Gastrocnemius medialis (tissue), 4 donors: ENCODE measurements around the gene KIAA1614. TPM values are rescaled to one million over a fixed set of nuclear protein-coding genes. Genes with fewer than 3 reads are reported as not detected.
A peak's percentile ranks its signal among the peaks of the same experiment; 100 is the strongest.
"Not testable (repeated sequence)": the region's sequence is repeated elsewhere in the genome, so short reads cannot be mapped to it uniquely, and the experiment has no call there.

Source experiments
- ATAC-seq, 2 donors: fragments of 150-250 bp; one replicate each; pipeline ENCODE4 v1.9.1; 2016
- DNase-seq, 2 donors: peaks; one replicate each; pipeline ENCODE4 v3.0.0-alpha.2; 2019
- H3K27ac ChIP-seq, 4 donors: fragments of 200-600 bp; sonication (generic); 1 replicate in 1 of 4; 2 replicates in 3 of 4; pipeline ENCODE4 v1.5.1; 2016 to 2018; ENCODE audit warnings: mild to moderate bottlenecking in 2 of 4, moderate library complexity in 1 of 4
- H3K27me3 ChIP-seq, 3 donors: fragments of 200-600 bp; sonication (generic) in 2 of 3; 1 replicate in 1 of 3; 2 replicates in 2 of 3; pipeline versions ENCODE4 v1.5.1 to v1.6.0; 2016 to 2019; ENCODE audit warnings: mild to moderate bottlenecking in 1 of 3, moderate library complexity in 1 of 3
- H3K36me3 ChIP-seq, 2 donors: fragments of 200-600 bp; sonication (generic) in 1 of 2; one replicate each; pipeline ENCODE4 v1.5.1; 2017 to 2018
- H3K4me1 ChIP-seq, 2 donors: fragments of 200-600 bp; sonication (generic) in 1 of 2; one replicate each; pipeline ENCODE4 v1.5.1; 2016 to 2017; ENCODE audit warnings: mild to moderate bottlenecking in 2 of 2
- H3K4me3 ChIP-seq, 4 donors: fragments of 200-600 bp; sonication (generic) in 3 of 4; 1 replicate in 1 of 4; 2 replicates in 3 of 4; pipeline ENCODE4 v1.5.1; 2016 to 2019; ENCODE audit warnings: mild to moderate bottlenecking in 2 of 4
- H3K9me3 ChIP-seq, 3 donors: fragments of 200-600 bp; sonication (generic) in 2 of 3; 1 replicate in 1 of 3; 2 replicates in 2 of 3; pipeline ENCODE4 v1.5.1; 2016 to 2019
- POLR2A ChIP-seq, 2 donors: fragments of 450-650 bp; IDR thresholded peaks; one replicate each; pipeline ENCODE4 v1.6.1; 2017; ENCODE audit warnings: antibody characterized with exemption in 2 of 2, mild to moderate bottlenecking in 2 of 2, moderate library complexity in 2 of 2
- in situ Hi-C, 4 donors: fragments of 200-750 bp; cut with MboI; loops; one replicate each; pipeline versions ENCODE4 v1.15.0 to v1.8.0; 2017; ENCODE audit warnings: low sequenced_read_pairs in 4 of 4
- intact Hi-C: fragments of 100-400 bp; cut with DNase I; formaldehyde crosslinking; loops from one replicate; pipeline ENCODE4 v1.15.1; 2023; ENCODE audit warnings: low total_unique reads
- total RNA-seq, 4 donors: library from RNA; depleted of rRNA; stranded (reverse); fragments of >200 nt; gene quantifications; one replicate each; pipeline versions ENCODE4 v1.1.0 to v1.2.3, GENCODE V29; 2016
- TF ChIP-seq, protein P1 (sequence below), 5 experiments: fragments of 450-650 bp in 3 of 5; fragments of 200-600 bp in 2 of 5; sonication (generic) in 2 of 5; IDR thresholded peaks in 4 of 5; conservative IDR thresholded peaks in 1 of 5; 1 replicate in 4 of 5; 2 replicates in 1 of 5; pipeline ENCODE4 v1.5.1; 2016 to 2019; ENCODE audit warnings: antibody characterized with exemption in 5 of 5, mild to moderate bottlenecking in 3 of 5, moderate library complexity in 3 of 5

KIAA1614 gene
- total RNA-seq, 4 donors from 2014 or later: 0.51 to 3.3 (median 1.3) TPM

DNA sequence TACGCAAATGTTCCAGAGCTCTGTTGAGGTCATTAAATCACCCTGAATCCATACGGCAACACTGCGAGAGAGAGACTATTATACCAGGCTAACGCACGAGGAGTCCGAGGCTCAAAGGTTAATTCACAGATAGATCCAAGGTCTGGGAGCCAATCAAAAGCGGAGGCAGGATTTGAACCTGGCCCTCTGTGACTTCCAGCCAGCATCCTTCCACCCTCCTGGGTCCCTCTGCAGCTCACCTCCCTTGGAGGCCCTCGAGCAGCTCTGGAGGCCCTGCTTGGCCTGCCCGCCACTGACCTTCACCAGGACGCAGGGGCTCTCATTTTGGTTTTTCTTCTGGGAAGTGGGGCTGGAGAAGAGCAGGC, 42.1 kb downstream of the KIAA1614 start:
- no peak overlapping the region for H3K4me3 ChIP-seq

DNA sequence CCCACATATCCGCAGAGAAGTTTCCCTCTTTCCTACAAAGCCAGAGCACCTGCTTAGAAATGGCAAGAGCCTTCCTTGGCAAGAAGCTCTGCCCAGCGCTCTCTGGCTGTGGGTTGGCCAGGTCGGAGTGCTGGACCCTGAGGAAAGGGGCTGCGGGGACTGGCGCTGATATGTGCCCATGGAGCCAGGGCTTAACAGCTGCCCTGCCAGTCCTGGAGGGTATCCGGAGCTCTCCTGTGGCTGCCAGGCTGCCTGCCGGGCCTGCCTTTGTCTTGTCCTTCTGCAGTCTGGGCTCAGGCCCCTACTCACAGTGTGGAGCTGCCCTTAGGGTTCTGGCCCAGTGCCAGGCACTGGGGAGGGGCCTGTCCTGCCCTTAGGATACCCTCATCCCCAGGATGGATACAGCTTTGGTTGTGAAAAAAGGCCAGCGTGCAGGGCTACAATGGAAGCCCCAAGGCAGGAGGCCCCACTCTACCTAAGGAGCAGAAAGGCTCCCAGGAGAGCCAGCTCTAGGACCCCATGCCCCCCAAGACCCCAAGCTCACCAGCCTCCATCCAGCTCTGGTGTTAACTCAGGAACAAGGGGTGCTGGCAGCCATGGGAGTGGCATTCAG, 43.4 kb downstream of the KIAA1614 start:
- peaks cover 29 to 43% of the 10 kb centered on the region in 2 donors for H3K4me1 ChIP-seq
- peak in 1 of 2 donors; percentile 71 for DNase-seq
- intact Hi-C loops: loop anchor here (5.0 to 10.0 kb wide), 2 partner anchors 196 to 451 kb away; partner anchors contain the start of gene ACBD6

More for the DNA sequence above, 42.1 kb downstream of the KIAA1614 start:
- no peak for DNase-seq
- in situ Hi-C loops (no loop called here), intact Hi-C loops (loop anchor here (2.0 to 10.0 kb wide), 4 partner anchors 14 to 450 kb away; partner anchors contain the start of gene ACBD6)
- no peak for TF ChIP-seq POLR2A (IDR thresholded peaks at IDR 0.05)
- TF ChIP-seq, protein P1, sequence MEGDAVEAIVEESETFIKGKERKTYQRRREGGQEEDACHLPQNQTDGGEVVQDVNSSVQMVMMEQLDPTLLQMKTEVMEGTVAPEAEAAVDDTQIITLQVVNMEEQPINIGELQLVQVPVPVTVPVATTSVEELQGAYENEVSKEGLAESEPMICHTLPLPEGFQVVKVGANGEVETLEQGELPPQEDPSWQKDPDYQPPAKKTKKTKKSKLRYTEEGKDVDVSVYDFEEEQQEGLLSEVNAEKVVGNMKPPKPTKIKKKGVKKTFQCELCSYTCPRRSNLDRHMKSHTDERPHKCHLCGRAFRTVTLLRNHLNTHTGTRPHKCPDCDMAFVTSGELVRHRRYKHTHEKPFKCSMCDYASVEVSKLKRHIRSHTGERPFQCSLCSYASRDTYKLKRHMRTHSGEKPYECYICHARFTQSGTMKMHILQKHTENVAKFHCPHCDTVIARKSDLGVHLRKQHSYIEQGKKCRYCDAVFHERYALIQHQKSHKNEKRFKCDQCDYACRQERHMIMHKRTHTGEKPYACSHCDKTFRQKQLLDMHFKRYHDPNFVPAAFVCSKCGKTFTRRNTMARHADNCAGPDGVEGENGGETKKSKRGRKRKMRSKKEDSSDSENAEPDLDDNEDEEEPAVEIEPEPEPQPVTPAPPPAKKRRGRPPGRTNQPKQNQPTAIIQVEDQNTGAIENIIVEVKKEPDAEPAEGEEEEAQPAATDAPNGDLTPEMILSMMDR (IDR thresholded peaks at IDR 0.05 in 4 of 5, conservative IDR thresholded peaks at IDR 0.05 in 1 of 5): no peak
- H3K27me3 ChIP-seq: no peaks in the 10 kb centered on the region
- ATAC-seq: no peak
- H3K36me3 ChIP-seq: no peaks in the 10 kb centered on the region
- peak overlapping the region; percentile 67 to 77 (median 72) for H3K27ac ChIP-seq
- no peaks in the 10 kb centered on the region for H3K9me3 ChIP-seq
- H3K4me1 ChIP-seq: peaks cover 29 to 43% of the 10 kb centered on the region in 2 donors

DNA sequence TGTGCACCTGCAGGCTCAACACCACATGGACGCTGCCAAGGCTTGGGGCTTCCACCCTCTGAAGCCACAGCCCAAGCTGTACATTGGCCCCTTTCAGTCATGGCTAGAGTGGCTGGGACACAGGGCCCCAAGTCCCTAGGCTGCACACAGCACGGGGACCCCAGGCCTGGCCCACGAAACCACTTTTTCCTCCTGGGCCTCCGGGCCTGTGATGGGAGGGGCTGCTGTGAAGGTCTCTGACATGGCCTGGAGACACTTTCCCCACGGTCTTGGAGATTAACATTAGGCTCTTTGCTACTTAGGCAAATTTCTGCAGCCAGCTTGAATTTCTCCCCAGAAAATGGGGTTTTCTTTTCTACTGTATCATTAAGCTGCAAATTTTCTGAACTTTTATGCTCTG, 46.9 kb downstream of the KIAA1614 start:
- H3K27me3 ChIP-seq, ATAC-seq, in situ Hi-C loops, H3K27ac ChIP-seq, DNase-seq, H3K4me3 ChIP-seq, H3K36me3 ChIP-seq, H3K9me3 ChIP-seq: not testable (repeated sequence)
- peaks cover 25 to 35% of the 10 kb centered on the region in 2 donors for H3K4me1 ChIP-seq
- intact Hi-C loops: loop anchor here (5.0 to 10.0 kb wide), 2 partner anchors 193 to 455 kb away; partner anchors contain the start of gene ACBD6

More for the DNA sequence above, 43.4 kb downstream of the KIAA1614 start:
- in situ Hi-C loops: no loop called here
- Histone ChIP-seq H3K27ac (peak overlapping the region; percentile 46 to 70 (median 61)), H3K4me3 (no peak overlapping the region), H3K27me3 (no peaks in the 10 kb centered on the region), H3K36me3 (no peaks in the 10 kb centered on the region), H3K9me3 (no peaks in the 10 kb centered on the region)
- TF ChIP-seq, protein P1 (IDR thresholded peaks at IDR 0.05 in 4 of 5, conservative IDR thresholded peaks at IDR 0.05 in 1 of 5): no peak
- no peak for TF ChIP-seq POLR2A (IDR thresholded peaks at IDR 0.05)
- peak in 1 of 2 donors; percentile 34 for ATAC-seq

- ATAC-seq (no peak), DNase-seq (no peak)
- H3K27ac ChIP-seq: no peak overlapping the region
- H3K4me1 ChIP-seq: peaks cover 19 to 29% of the 10 kb centered on the region in 2 donors
- TF ChIP-seq, protein P1 (IDR thresholded peaks at IDR 0.05 in 4 of 5, conservative IDR thresholded peaks at IDR 0.05 in 1 of 5): no peak
- TF ChIP-seq POLR2A (IDR thresholded peaks at IDR 0.05): no peak
- no peaks in the 10 kb centered on the region for H3K27me3 ChIP-seq
- H3K9me3 ChIP-seq: no peaks in the 10 kb centered on the region
- no peaks in the 10 kb centered on the region for H3K36me3 ChIP-seq
- intact Hi-C loops: no loop called here
- in situ Hi-C loops: no loop called here
- no peak overlapping the region for H3K4me3 ChIP-seq
Observed at GRCh38 chr1:180961622-180962021, 48.9 kb downstream of the KIAA1614 start.

GRCh38 chr1:180962178-180962577, 49.5 kb downstream of the KIAA1614 start:
- Histone ChIP-seq H3K9me3 (no peaks in the 10 kb centered on the region), H3K27me3 (no peaks in the 10 kb centered on the region), H3K36me3 (no peaks in the 10 kb centered on the region), H3K4me3 (no peak overlapping the region), H3K4me1 (peaks cover 22 to 29% of the 10 kb centered on the region in 2 donors), H3K27ac (no peak overlapping the region)
- TF ChIP-seq, protein P1 (IDR thresholded peaks at IDR 0.05 in 4 of 5, conservative IDR thresholded peaks at IDR 0.05 in 1 of 5): no peak
- TF ChIP-seq POLR2A (IDR thresholded peaks at IDR 0.05): no peak
- in situ Hi-C loops (no loop called here), intact Hi-C loops (no loop called here)
- DNase-seq (no peak), ATAC-seq (peak; percentile 53 to 71)
